HEK293T (cell line): ENCODE results near the gene JMJD8.

ENCODE experiments used
- ELF4 ChIP-seq: fragments of 450-650 bp; IDR thresholded peaks from 2 replicates; pipeline ENCODE4 v1.6.1; 2017; ENCODE audit warnings: antibody characterized with exemption
- FOXA1 ChIP-seq: fragments of 450-650 bp; IDR thresholded peaks from 2 replicates; pipeline ENCODE4 v1.6.1; 2016; ENCODE audit warnings: mild to moderate bottlenecking
- FOXK2 ChIP-seq: fragments of 450-650 bp; IDR thresholded peaks from 2 replicates; pipeline ENCODE4 v1.6.1; 2016; ENCODE audit warnings: mild to moderate bottlenecking
- SP1 ChIP-seq: fragments of 450-650 bp; IDR thresholded peaks from 2 replicates; pipeline ENCODE4 v1.6.1; 2017
- ZNF384 ChIP-seq: fragments of 450-650 bp; IDR thresholded peaks from 2 replicates; pipeline ENCODE4 v1.6.1; 2016

DNA sequence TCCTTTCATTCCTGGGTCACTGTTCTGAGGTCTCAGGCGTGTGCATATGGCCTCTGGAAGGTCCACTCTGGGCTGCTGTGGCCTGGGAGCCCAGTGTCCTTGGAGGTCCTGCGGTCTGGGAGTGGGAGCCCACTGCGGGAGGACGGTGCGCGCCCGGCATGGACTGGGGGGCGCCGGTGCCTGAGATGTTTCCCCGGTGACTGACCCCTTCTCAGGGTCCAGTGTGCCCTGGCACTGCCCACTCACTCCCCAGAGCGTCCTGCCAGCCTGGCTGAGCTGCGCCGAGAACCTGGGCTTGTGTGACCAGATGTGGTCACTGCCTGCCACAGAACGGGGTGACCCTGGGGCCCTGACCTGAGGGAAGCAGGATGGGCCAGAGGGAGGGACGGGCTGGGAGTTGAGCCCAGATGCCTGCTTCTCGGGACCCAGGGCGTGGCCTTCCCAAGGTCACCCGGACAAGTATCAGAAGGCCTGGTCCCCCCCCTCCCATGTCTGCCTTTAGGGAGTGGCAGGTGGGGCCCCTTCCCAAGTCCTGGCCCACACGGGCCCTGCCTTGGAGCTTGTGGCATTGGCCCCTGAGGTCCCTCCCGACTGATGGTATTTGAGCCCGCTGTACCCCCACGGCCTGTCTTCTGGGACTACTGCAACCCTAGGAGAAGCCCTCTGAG is 9.8 kb downstream of the JMJD8 start:
- TF ChIP-seq ELF4 (no peak), FOXA1 (no peak), FOXK2 (no peak), ZNF384 (no peak), SP1 (no peak)
